Urinary bladder (tissue), 4 donors: ENCODE measurements around the gene CADPS. TPM values are rescaled to one million over a fixed set of nuclear protein-coding genes. Genes with fewer than 3 reads are reported as not detected.

Source experiments
- DNase-seq: peaks from one replicate; pipeline ENCODE4 v3.0.0-alpha.2; 2015; ENCODE audit errors: extremely low spot score
- H3K27ac ChIP-seq: one replicate; pipeline ENCODE4 v1.5.1; 2013; ENCODE audit warnings: low read depth, mild to moderate bottlenecking, moderate library complexity
- H3K36me3 ChIP-seq: one replicate; pipeline ENCODE4 v1.6.1; 2013; ENCODE audit warnings: mild to moderate bottlenecking, moderate library complexity; ENCODE audit not compliant: insufficient read depth
- H3K4me1 ChIP-seq: one replicate; pipeline ENCODE4 v1.6.1; 2013; ENCODE audit warnings: mild to moderate bottlenecking, moderate library complexity; ENCODE audit not compliant: insufficient read depth
- H3K4me3 ChIP-seq: one replicate; pipeline ENCODE4 v1.5.1; 2013; ENCODE audit warnings: low read depth, low read length
- WGBS: extraction: QIAGEN DNeasy Blood & Tissue Kit; methylation state at CpG from one replicate; pipeline ENCODE4 v1.1.7; 2013; 5-methylcytosine and 5-hydroxymethylcytosine counted together
- polyA plus RNA-seq: library from polyadenylated mRNA; stranded (reverse); fragments of 200-250 nt; gene quantifications from one replicate; pipeline ENCODE4 v1.2.3, GENCODE V29; 2013
- total RNA-seq: library from RNA; depleted of rRNA; stranded (reverse); fragments of >200 nt; gene quantifications from one replicate; pipeline ENCODE4 v1.2.3, GENCODE V29; 2014
- donor health status: healthy with polysubstance abuse.
- donor health status: healthy.

Gene CADPS
- total and polyA plus RNA-seq, 2 donors, result 1.4 to 19.2 TPM

DNA sequence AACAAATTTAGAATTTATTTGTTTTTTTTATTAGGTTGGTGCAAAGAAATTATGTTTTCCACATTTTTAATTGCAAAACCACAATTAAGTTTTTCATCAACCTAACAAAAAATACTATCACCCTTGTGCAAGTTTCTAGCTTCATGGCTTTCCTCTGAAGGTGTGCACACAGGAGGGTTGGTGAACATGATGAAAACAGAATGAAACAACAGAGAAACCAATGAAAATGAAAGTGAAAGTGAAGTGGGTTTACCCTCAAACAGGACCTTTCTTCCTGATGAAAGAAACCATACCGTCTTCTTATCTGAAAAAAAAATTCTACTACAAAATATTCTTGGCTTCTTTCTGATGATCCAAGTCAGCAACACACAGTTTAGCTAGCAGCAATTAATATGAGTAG is 429.9 kb downstream of the CADPS start:
- Histone ChIP-seq H3K4me3 (no peak overlapping the region), H3K4me1 (no peaks in the 10 kb centered on the region), H3K27ac (no peak overlapping the region), H3K36me3 (no peaks in the 10 kb centered on the region)
- DNase-seq, result no peak
- WGBS, result 9% methylated on average over 1 of the region's 1 CpG

DNA sequence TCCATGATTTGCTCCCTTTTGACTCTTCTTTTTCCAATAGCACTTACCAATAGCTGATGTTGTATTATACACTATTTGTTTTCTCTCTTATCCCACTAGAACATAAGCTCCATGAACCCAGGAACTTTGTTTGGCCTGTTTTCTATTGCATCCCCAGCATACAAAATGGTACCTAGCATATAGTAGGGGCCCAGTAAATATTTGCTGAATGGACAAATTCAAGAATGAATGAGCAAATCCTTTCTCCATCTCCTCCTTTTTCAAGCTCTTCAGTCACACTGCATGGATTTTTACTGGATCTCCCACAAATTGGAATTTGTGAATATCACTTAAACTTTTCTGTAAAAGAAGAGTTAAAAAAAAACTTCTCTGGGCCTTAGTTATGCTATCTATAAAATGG is 435.2 kb downstream of the CADPS start:
- H3K36me3 ChIP-seq, result no peaks in the 10 kb centered on the region
- H3K4me3 ChIP-seq, result no peak overlapping the region
- H3K4me1 ChIP-seq, result no peaks in the 10 kb centered on the region
- no peak for DNase-seq
- no peak overlapping the region for H3K27ac ChIP-seq

DNA sequence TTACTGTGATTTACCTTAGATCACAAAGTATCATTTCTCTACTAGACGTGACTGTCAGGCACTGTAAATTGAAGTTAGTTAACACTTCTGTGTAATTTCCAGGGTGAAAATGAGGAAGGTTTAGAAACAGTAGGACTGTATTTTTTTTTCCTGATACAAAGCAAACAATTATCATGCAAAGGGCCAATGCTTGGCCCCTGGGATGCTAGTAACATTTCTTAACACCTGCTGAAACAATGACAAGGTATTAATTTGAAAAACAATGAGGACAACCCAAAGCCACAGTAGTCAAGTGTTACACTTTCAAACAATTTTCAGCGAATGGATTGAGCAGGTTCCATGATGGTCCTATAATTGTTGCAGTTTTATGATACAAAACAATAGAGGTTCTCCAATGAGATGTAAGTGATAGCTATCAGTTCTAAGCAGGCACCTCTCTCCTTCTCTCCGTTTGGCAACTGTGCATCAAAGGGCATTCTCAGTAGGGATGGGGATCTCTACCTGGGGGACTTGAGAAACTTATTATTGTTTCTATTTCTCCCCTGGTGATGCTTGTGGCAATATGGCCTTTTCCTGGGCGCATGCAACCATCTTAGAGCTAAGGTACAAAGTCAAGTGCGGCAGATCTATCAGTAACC is 435.9 kb downstream of the CADPS start:
- WGBS, result 40% methylated on average over 5 of the region's 5 CpGs
- Histone ChIP-seq H3K27ac (no peak overlapping the region), H3K36me3 (no peaks in the 10 kb centered on the region), H3K4me1 (no peaks in the 10 kb centered on the region), H3K4me3 (no peak overlapping the region)
- no peak for DNase-seq

DNA sequence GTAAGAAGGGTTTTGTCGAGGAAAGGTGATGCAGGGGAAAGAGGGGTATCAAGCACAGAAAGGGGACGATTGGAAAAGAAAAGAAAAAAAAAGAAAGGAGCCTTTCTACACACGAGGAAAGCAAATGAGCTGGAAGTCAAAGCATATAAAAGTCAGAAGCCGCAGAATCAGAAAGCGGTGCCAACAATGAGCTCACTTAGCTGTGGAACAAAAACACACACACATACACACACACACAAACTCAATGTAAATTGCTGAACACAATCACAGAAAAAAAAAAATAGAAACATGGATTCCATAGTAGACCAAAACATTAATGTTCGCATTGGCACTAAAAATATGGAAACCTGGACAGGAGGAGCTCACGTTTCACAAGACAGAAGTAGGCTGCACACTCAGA is 438.4 kb downstream of the CADPS start:
- Histone ChIP-seq H3K4me3 (no peak overlapping the region), H3K27ac (no peak overlapping the region), H3K36me3 (no peaks in the 10 kb centered on the region), H3K4me1 (no peaks in the 10 kb centered on the region)
- DNase-seq, result no peak
- 44% methylated on average over 7 of the region's 7 CpGs for WGBS

DNA sequence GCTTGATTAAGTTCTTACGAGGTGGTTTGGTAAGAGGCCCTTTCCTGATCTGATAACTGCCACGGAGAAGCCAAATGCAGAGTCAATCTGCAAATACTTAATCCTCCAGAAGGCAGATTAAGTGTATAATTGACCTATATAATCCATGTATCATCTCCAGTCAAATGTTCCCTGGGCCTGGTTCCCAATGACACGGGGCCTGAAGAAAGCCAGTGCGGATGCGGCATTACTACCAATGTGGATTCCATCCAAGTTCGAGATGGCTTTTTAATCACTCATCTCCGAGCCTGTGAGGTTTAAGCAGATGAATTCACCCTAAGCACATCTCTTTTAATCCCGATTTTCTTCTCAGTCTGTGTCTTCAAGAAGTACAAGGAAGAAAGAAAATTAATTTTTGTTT is 441.8 kb downstream of the CADPS start:
- WGBS, result 65% methylated on average over 8 of the region's 8 CpGs
- Histone ChIP-seq H3K4me1 (no peaks in the 10 kb centered on the region), H3K36me3 (no peaks in the 10 kb centered on the region), H3K27ac (no peak overlapping the region), H3K4me3 (no peak overlapping the region)
- no peak for DNase-seq

DNA sequence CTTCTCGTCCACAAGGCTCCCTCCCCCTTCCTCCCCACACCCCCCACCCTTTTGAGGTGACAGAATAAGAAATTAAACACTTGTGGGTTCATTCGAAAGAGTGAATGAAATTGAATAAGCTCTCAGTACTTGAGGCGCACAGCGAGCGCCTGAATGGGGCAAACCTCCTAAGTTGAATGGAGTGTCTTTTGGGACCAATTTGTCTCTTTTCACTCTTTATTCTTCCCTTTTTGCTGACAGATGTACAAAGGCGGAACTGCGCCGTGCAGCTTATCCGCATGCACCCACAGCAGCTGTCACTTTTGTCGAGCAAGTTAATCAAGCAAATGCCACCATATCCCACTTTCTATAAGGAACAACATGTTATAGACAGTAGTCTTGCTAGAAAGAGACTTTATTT is 454.0 kb downstream of the CADPS start:
- DNase-seq, result no peak
- no peak overlapping the region for H3K27ac ChIP-seq
- WGBS, result 77% methylated on average over 10 of the region's 10 CpGs

DNA sequence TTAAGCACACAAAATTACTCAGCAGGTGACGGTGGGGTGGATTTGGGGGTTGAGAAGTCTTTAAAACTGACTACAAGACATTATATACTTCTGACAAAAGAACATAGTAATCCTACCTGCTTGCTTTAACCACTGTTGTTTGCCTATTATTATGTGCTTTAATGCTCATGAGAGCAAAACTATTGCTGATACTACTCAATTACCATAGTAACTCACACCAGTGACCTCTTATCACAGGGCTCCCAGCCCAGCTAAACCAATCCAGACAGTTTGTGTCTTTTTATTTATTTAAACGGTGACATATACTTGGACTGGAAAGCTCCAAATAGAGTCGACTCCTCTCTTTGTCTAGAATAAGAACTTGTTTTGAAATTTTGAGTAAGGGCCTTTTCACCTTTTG is 459.1 kb downstream of the CADPS start:
- Histone ChIP-seq H3K27ac (no peak overlapping the region), H3K36me3 (no peaks in the 10 kb centered on the region), H3K4me1 (no peaks in the 10 kb centered on the region), H3K4me3 (no peak overlapping the region)
- no peak for DNase-seq
- WGBS, result 32% methylated on average over 3 of the region's 3 CpGs

More for the DNA sequence above, 454.0 kb downstream of the CADPS start:
- H3K36me3 ChIP-seq, result no peaks in the 10 kb centered on the region
- no peak overlapping the region for H3K4me3 ChIP-seq
- H3K4me1 ChIP-seq, result no peaks in the 10 kb centered on the region

DNA sequence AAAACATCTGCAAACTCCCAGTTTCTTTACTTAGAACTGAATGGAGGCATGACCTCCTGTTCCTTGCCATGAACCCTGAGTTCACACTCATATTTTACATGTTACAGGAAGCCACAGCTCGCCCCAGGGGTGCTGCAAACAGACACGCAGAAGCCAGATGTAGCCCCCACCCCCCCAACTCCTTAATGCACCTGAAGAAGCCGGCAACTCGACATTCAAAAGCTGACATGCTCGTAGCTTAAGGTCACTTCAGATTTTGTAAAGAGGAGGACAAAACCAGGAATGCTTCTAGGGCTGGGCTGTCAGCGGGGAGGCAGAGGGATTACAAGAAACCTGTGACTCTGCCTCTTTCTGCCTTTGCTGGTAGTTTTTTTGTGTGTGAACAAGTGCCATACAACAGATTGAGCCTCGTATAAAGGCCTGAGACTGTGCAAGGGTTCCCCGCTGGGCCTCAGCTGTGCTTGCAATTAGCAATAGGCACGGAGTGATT is 459.9 kb downstream of the CADPS start:
- no peaks in the 10 kb centered on the region for H3K4me1 ChIP-seq
- H3K4me3 ChIP-seq, result no peak overlapping the region
- no peak for DNase-seq
- H3K36me3 ChIP-seq, result no peaks in the 10 kb centered on the region
- 34% methylated on average over 9 of the region's 9 CpGs for WGBS
- no peak overlapping the region for H3K27ac ChIP-seq

DNA sequence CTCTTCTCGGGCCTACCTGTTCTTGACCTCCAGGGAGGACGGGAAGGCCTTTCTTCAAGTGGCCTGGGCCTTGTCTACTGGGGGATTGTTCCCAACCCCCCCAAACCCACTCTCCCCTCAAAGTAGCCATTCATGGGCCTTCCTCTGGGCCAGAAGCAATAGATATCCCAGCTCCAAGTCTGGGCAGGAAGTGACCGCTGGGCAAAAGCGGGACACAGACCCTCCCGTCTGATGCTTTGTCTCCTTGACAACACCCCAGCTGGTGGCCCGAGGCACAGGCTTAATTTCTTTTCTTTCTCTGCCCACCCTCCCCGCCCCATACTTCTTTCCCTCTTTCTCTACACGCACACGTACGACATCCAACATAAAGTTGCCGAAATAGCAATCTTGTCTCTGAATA is 460.4 kb downstream of the CADPS start:
- WGBS, result 68% methylated on average over 11 of the region's 11 CpGs
- H3K4me3 ChIP-seq, result no peak overlapping the region
- H3K27ac ChIP-seq, result no peak overlapping the region
- H3K4me1 ChIP-seq, result no peaks in the 10 kb centered on the region
- no peaks in the 10 kb centered on the region for H3K36me3 ChIP-seq
- DNase-seq, result no peak

DNA sequence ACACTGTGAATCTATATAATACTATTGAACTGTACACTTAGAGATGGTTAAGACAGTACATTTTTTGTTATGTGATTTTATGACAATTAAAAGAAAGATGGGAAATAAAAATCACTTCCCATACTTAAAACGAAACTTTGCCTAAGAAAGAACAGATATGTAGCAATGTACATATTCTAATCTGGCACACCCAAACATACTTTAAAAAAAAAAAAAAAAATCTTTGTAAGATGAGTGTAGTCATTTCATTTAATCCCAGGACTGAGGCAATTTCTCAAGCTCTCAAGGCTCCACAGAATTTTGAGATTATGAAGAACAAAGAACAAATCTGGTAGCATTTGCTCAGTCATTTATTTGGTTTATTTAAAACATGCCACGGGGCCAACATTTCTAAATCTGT is 461.5 kb downstream of the CADPS start:
- Histone ChIP-seq H3K36me3 (no peaks in the 10 kb centered on the region), H3K4me3 (no peak overlapping the region), H3K4me1 (no peaks in the 10 kb centered on the region), H3K27ac (no peak overlapping the region)
- WGBS, result 78% methylated on average over 2 of the region's 2 CpGs
- no peak for DNase-seq

DNA sequence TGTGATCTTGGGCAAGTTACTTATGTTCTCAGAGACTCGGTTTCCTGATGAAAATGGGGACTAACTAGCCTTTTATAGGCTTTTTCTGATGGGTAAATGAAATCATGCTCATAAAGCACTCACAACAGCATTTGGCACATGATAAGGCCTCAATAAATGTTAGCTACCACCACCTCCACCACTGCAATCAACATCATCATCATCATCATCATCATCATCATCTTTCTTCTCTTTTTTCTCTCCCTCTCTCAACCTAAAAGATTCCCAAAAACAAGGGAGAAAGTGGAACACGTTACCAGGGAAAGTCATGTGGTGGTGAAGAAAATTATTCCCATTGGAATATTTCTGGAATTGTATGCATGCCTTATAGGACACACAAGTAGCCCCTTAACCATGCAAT is 468.3 kb downstream of the CADPS start:
- Histone ChIP-seq H3K4me3 (no peak overlapping the region), H3K27ac (no peak overlapping the region), H3K4me1 (no peaks in the 10 kb centered on the region), H3K36me3 (no peaks in the 10 kb centered on the region)
- DNase-seq, result no peak
- WGBS, result 55% methylated on average over 2 of the region's 2 CpGs

DNA sequence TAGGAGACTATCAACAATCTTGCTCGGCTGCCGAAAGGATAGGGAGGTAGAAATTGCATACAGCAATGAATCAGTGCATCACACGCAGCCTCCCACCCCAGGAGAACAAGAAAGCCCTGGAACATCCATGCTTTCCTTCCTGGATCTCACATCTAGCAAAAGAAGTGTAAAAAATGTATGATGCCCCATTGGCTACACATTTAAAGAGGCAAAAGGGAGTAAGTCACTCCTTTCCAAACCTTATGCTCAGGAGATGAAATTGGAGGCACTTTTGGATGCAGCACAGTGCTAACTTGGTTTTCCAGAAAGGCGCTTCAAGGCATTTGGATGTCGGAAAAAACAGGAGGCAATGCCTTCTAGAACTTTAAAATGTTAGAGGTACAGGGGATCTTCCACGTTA is 469.6 kb downstream of the CADPS start:
- no peak for DNase-seq
- Histone ChIP-seq H3K4me3 (no peak overlapping the region), H3K4me1 (no peaks in the 10 kb centered on the region), H3K27ac (no peak overlapping the region), H3K36me3 (no peaks in the 10 kb centered on the region)
- WGBS, result 92% methylated on average over 6 of the region's 6 CpGs

DNA sequence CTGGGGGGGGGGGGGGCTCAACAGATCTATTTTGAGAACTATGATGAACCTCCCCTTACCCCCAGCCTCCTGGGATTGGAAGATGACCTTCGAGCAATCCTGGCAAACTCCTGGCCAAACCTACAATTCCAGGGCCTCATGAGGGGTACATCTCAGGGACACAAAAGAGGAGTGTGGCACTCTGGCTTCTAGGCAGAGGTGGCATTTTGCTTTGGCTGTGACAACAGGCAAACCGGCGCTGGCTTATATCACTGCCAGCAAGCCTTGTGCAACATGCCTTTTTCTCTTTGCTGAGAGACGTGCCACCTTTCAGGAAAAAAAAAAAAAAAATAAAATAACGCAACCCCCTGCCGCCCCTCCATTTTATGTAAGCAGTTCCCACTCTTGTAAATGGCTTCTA is 470.1 kb downstream of the CADPS start:
- H3K36me3 ChIP-seq, result no peaks in the 10 kb centered on the region
- 86% methylated on average over 6 of the region's 6 CpGs for WGBS
- no peaks in the 10 kb centered on the region for H3K4me1 ChIP-seq
- H3K27ac ChIP-seq, result no peak overlapping the region
- DNase-seq, result no peak
- H3K4me3 ChIP-seq, result no peak overlapping the region

DNA sequence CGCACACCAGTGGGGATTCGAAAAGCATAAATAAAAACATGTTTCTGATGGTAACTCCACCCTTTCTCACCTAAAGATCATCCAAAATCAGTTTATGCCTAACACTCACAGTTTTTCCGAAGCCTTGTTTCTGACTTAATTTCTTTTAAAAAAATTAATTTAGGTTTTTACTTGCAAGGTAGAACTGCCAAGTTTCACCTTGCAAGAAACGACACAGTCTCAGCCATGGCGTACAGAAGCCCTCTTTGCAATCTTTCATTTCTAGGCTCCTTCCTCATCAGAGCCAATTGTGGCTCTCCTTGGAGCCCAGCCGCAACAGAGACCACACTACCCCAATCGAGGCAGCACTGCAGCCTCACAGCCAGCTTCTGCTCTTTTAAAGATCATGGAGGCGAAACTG is 470.9 kb downstream of the CADPS start:
- Histone ChIP-seq H3K4me1 (no peaks in the 10 kb centered on the region), H3K36me3 (no peaks in the 10 kb centered on the region), H3K27ac (no peak overlapping the region), H3K4me3 (no peak overlapping the region)
- no peak for DNase-seq
- 83% methylated on average over 8 of the region's 8 CpGs for WGBS

DNA sequence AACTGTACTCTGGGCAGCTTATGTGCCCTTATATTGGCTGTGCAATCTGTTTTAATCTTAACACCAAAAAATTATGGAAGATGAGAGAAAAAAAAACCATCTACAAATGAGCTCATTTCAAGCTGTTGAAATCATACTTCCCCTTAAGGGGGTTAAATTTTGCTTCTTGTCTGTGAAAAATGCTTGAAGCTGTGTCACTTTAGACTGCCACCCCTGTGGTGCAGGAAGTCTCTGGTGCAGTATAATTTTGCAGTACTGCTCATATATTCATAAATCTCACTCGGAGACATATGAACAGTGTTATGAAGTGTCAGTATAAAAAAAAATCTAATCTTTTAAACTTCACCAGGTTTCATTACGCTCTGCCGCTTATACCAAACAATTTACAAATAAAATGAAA is 471.5 kb downstream of the CADPS start:
- WGBS, result 80% methylated on average over 3 of the region's 3 CpGs
- H3K4me3 ChIP-seq, result no peak overlapping the region
- H3K4me1 ChIP-seq, result no peaks in the 10 kb centered on the region
- no peaks in the 10 kb centered on the region for H3K36me3 ChIP-seq
- no peak for DNase-seq
- H3K27ac ChIP-seq, result no peak overlapping the region
